Mesenchymal stem cell (in vitro differentiated cells and primary cell): ENCODE data around the gene ZNF562.
"Not testable (repeated sequence)": the region's sequence is repeated elsewhere in the genome, so short reads cannot be mapped to it uniquely, and the experiment has no call there.

Experiments
- DNase-seq: peaks from one replicate; pipeline ENCODE4 v3.0.0-alpha.2; 2013
- H2AFZ ChIP-seq: one replicate; pipeline ENCODE4 v1.6.1; 2013; ENCODE audit warnings: low read depth, mild to moderate bottlenecking, control low read depth, inconsistent platforms, low read length, moderate library complexity
- H2AK5ac ChIP-seq: 2 replicates; pipeline ENCODE4 v1.6.1; 2013; ENCODE audit warnings: low read length, moderate library complexity, mild to moderate bottlenecking, inconsistent platforms; ENCODE audit not compliant: severe bottlenecking
- H2BK120ac ChIP-seq: one replicate; pipeline ENCODE4 v1.6.1; 2013; ENCODE audit warnings: low read depth, mild to moderate bottlenecking, inconsistent platforms, low read length, moderate library complexity
- H2BK12ac ChIP-seq, 2 experiments: one replicate each; pipeline ENCODE4 v1.6.1; 2013; ENCODE audit warnings: inconsistent platforms in 2 of 2, low read length in 2 of 2, mild to moderate bottlenecking in 2 of 2, moderate library complexity in 2 of 2, control low read depth in 1 of 2
- H2BK15ac ChIP-seq: one replicate; pipeline ENCODE4 v1.6.1; 2013; ENCODE audit warnings: mild to moderate bottlenecking, low read depth, inconsistent platforms; ENCODE audit not compliant: poor library complexity, severe bottlenecking
- H2BK5ac ChIP-seq: 2 replicates; pipeline ENCODE4 v1.6.1; 2013; ENCODE audit warnings: low read depth, mild to moderate bottlenecking, low read length, control low read depth, inconsistent platforms; ENCODE audit not compliant: poor library complexity, severe bottlenecking
- H3K14ac ChIP-seq, 2 experiments: one replicate each; pipeline ENCODE4 v1.6.1; 2013; ENCODE audit warnings: inconsistent platforms in 2 of 2, low read length in 2 of 2, control low read depth in 1 of 2, mild to moderate bottlenecking in 1 of 2, moderate library complexity in 1 of 2
- H3K18ac ChIP-seq, 2 experiments: one replicate each; pipeline ENCODE4 v1.6.1; 2013; ENCODE audit warnings: inconsistent platforms in 2 of 2, low read length in 2 of 2, control low read depth in 1 of 2, low read depth in 1 of 2, mild to moderate bottlenecking in 1 of 2
- H3K23ac ChIP-seq, 2 experiments: one replicate each; pipeline ENCODE4 v1.6.1; 2013; ENCODE audit warnings: inconsistent platforms in 2 of 2, low read length in 2 of 2, mild to moderate bottlenecking in 2 of 2, moderate library complexity in 2 of 2, control low read depth in 1 of 2
- H3K27ac ChIP-seq: 2 replicates; pipeline ENCODE4 v1.5.1; 2013; ENCODE audit warnings: mild to moderate bottlenecking, moderate library complexity, low read length, control low read depth, inconsistent platforms; ENCODE audit not compliant: poor library complexity, severe bottlenecking
- H3K27me3 ChIP-seq, 2 experiments: 2 replicates each; pipeline versions ENCODE4 v1.6.1 to v1.7.0; 2013; ENCODE audit warnings: low read length in 2 of 2, mild to moderate bottlenecking in 2 of 2, moderate library complexity in 2 of 2, control low read depth in 1 of 2, inconsistent platforms in 1 of 2; ENCODE audit not compliant: control insufficient read depth in 1 of 2, insufficient read depth in 1 of 2
- H3K36me3 ChIP-seq, 2 experiments: 2 replicates each; pipeline versions ENCODE4 v1.6.1 to v1.7.0; 2013; ENCODE audit warnings: low read length in 2 of 2, control low read depth in 1 of 2, inconsistent platforms in 1 of 2, low read depth in 1 of 2, mild to moderate bottlenecking in 1 of 2; ENCODE audit not compliant: insufficient read depth in 2 of 2, control insufficient read depth in 1 of 2
- H3K4ac ChIP-seq, 2 experiments: one replicate each; pipeline ENCODE4 v1.6.1; 2013; ENCODE audit warnings: inconsistent platforms in 2 of 2, low read length in 2 of 2, mild to moderate bottlenecking in 2 of 2, moderate library complexity in 2 of 2, control low read depth in 1 of 2, low read depth in 1 of 2
- H3K4me1 ChIP-seq: 2 replicates; pipeline ENCODE4 v1.6.1; 2013; ENCODE audit warnings: low read depth, low read length, control low read depth; ENCODE audit not compliant: control insufficient read depth, insufficient read depth
- H3K4me2 ChIP-seq: 2 replicates; pipeline ENCODE4 v1.6.1; 2013; ENCODE audit warnings: low read length, mild to moderate bottlenecking, inconsistent platforms; ENCODE audit not compliant: poor library complexity, severe bottlenecking
- H3K4me3 ChIP-seq, 2 experiments: 2 replicates each; pipeline versions ENCODE4 v1.5.1 to v1.7.0; 2013; ENCODE audit warnings: low read length in 2 of 2, mild to moderate bottlenecking in 2 of 2, control low read depth in 1 of 2, low read depth in 1 of 2; ENCODE audit not compliant: insufficient read depth in 1 of 2
- H3K79me1 ChIP-seq: replicated peaks from 2 replicates; pipeline ENCODE4 v1.6.1; 2013; ENCODE audit warnings: mild to moderate bottlenecking, control low read depth, low read length, inconsistent platforms; ENCODE audit not compliant: poor library complexity, severe bottlenecking
- H3K9ac ChIP-seq: 2 replicates; pipeline ENCODE4 v1.7.0; 2013; ENCODE audit warnings: mild to moderate bottlenecking, low read length, moderate library complexity
- H3K9me3 ChIP-seq: 2 replicates; pipeline ENCODE4 v1.7.0; 2013; ENCODE audit warnings: mild to moderate bottlenecking, low read length; ENCODE audit not compliant: control insufficient read depth
- H4K8ac ChIP-seq: one replicate; pipeline ENCODE4 v1.6.1; 2013; ENCODE audit warnings: inconsistent platforms, mild to moderate bottlenecking, low read length, moderate library complexity
- H4K91ac ChIP-seq: one replicate; pipeline ENCODE4 v1.6.1; 2013; ENCODE audit warnings: mild to moderate bottlenecking, low read length, inconsistent platforms
- WGBS: methylation state at CpG from one replicate; pipeline ENCODE4 v1.1.7; 2013; ENCODE audit warnings: mixed read lengths; 5-methylcytosine and 5-hydroxymethylcytosine counted together

ZNF562 gene

GRCh38 chr19:9667898-9668297 lies 7.0 kb downstream of the ZNF562 start:
- no peak for DNase-seq
- H3K27ac ChIP-seq = no peak overlapping the region
- H3K36me3 ChIP-seq = peaks cover 10 to 46% of the 10 kb centered on the region in 2 experiments
- H4K91ac ChIP-seq = no peak overlapping the region
- WGBS = 100% methylated on average over 3 of the region's 3 CpGs
- no peak overlapping the region for H2AFZ ChIP-seq
- H4K8ac ChIP-seq = no peak overlapping the region
- no peaks in the 10 kb centered on the region for H3K27me3 ChIP-seq
- no peaks in the 10 kb centered on the region for H3K79me1 ChIP-seq
- no peaks in the 10 kb centered on the region for H3K4me1 ChIP-seq
- no peak overlapping the region for H3K4ac ChIP-seq
- H3K9me3 ChIP-seq = peaks cover 74% of the 10 kb centered on the region
- no peak overlapping the region for H3K14ac ChIP-seq
- no peak overlapping the region for H2AK5ac ChIP-seq
- no peak overlapping the region for H3K9ac ChIP-seq
- H3K4me3 ChIP-seq = peak overlapping the region in 1 of 2 experiments; percentile 12
- no peak overlapping the region for H2BK15ac ChIP-seq
- H2BK5ac ChIP-seq = no peak overlapping the region
- H2BK12ac ChIP-seq = no peak overlapping the region
- H2BK120ac ChIP-seq = no peak overlapping the region
- no peak overlapping the region for H3K23ac ChIP-seq
- H3K4me2 ChIP-seq = no peak overlapping the region
- H3K18ac ChIP-seq = no peak overlapping the region

DNA sequence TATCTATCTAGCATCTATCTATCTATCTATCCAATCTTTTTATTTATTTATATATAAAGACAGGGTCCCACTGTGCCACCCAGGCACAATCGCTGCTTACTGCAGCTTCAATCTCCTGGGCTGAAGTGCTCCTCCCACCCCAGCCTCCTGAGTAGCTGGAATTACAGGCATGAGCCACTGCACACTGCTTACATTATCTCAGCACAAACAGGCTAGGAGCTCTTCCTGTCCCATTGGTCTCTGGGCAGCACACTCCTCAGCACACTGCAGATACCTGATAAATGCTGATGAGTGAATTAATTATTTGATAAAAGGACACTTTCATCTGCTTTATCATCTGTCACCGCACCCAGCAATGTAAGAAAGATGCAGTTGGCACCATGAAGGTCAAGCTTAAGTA lies 16.1 kb downstream of the ZNF562 start:
- H2AFZ ChIP-seq = no peak overlapping the region
- no peak overlapping the region for H4K91ac ChIP-seq
- H3K18ac ChIP-seq = no peak overlapping the region
- no peak overlapping the region for H3K14ac ChIP-seq
- no peak overlapping the region for H2BK120ac ChIP-seq
- H3K27ac ChIP-seq = no peak overlapping the region
- H3K36me3 ChIP-seq = peaks cover 29 to 64% of the 10 kb centered on the region in 2 experiments
- H3K4me2 ChIP-seq = no peak overlapping the region
- 98% methylated on average over 2 of the region's 2 CpGs for WGBS
- H3K23ac ChIP-seq = no peak overlapping the region
- H2BK12ac ChIP-seq = no peak overlapping the region
- no peak overlapping the region for H4K8ac ChIP-seq
- peaks cover 2% of the 10 kb centered on the region for H3K79me1 ChIP-seq
- H2AK5ac ChIP-seq = no peak overlapping the region
- H3K4me1 ChIP-seq = no peaks in the 10 kb centered on the region
- H3K4me3 ChIP-seq = no peak overlapping the region
- H3K27me3 ChIP-seq = no peaks in the 10 kb centered on the region
- no peak overlapping the region for H2BK15ac ChIP-seq
- H3K4ac ChIP-seq = no peak overlapping the region
- H3K9me3 ChIP-seq = peaks cover 54% of the 10 kb centered on the region
- no peak overlapping the region for H3K9ac ChIP-seq
- no peak overlapping the region for H2BK5ac ChIP-seq
- DNase-seq = peak; percentile 10

DNA sequence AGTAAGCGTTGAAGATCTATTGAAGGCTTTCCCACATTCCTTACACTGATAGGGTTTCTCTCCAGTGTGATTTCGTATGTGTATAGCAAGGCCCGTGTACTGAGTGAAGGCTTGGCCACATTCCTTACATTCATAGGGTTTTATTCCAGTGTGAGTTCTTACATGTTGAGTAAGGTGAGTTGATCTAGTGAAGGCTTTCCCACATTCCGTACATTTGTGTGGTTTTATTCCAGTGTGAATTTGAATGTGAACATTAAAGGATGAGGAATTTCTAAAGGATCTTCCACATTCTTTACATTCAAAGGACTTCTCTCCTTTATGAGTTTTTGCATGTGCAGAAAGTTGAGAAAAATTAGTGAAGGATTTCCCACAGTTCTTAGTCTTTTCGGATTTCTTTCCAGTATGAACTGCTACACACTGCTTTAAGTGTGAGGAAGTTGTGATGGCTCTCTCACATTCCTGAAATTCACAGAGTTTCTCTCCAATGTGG lies 21.8 kb downstream of the ZNF562 start:
- not testable (repeated sequence) for H2AFZ ChIP-seq, H3K23ac ChIP-seq, H3K4ac ChIP-seq, H3K4me1 ChIP-seq, H3K18ac ChIP-seq, H2BK120ac ChIP-seq, H3K79me1 ChIP-seq, DNase-seq, H3K27ac ChIP-seq, H2BK12ac ChIP-seq, H4K8ac ChIP-seq, H3K14ac ChIP-seq, H2AK5ac ChIP-seq, H4K91ac ChIP-seq, H3K27me3 ChIP-seq, H3K4me2 ChIP-seq, H2BK5ac ChIP-seq, H3K9ac ChIP-seq, H2BK15ac ChIP-seq
- 100% methylated on average over 1 of the region's 5 CpGs for WGBS
- Histone ChIP-seq H3K9me3 (peaks cover 78% of the 10 kb centered on the region), H3K4me3 (peak overlapping the region in 1 of 2 experiments; percentile 32), H3K36me3 (peaks cover 45 to 91% of the 10 kb centered on the region in 2 experiments)

DNA sequence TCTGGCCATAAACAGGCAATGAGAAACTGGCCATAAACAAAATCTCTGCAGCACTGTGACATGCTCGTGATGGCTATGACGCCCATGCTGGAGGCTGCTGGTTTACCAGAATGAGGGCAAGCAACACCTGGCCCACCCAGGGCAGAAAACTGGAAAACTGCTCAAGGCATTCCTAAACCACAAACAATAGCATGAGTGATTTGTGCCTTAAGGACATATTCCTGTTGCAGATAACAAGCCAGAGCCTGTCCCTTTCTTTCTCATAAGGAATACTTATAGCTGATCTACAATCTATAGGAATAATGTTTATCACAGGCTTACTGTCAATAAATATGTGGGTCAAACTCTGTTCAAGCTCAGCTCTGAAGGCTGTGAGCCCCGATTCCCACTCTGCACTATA lies 23.4 kb downstream of the ZNF562 start:
- not testable (repeated sequence) for H2AK5ac ChIP-seq, H2AFZ ChIP-seq, H2BK12ac ChIP-seq, H2BK120ac ChIP-seq, H2BK5ac ChIP-seq, H2BK15ac ChIP-seq, H3K4me2 ChIP-seq, H3K9ac ChIP-seq, H3K4ac ChIP-seq, DNase-seq, H4K8ac ChIP-seq, H3K14ac ChIP-seq, H3K79me1 ChIP-seq, H3K18ac ChIP-seq, H3K27me3 ChIP-seq, H3K4me1 ChIP-seq, H4K91ac ChIP-seq, H3K23ac ChIP-seq, H3K27ac ChIP-seq
- Histone ChIP-seq H3K36me3 (peaks cover 49 to 92% of the 10 kb centered on the region in 2 experiments), H3K9me3 (peaks cover 80% of the 10 kb centered on the region), H3K4me3 (peak overlapping the region in 1 of 2 experiments; percentile 32)
- WGBS = 100% methylated on average over 3 of the region's 3 CpGs
